ENCODE measurements around the gene MCTP1. TPM values are rescaled to one million over a fixed set of nuclear protein-coding genes. Genes with fewer than 3 reads are reported as not detected.

Gene MCTP1
- total RNA-seq, 1 donor from 2014 or later = 4.6 TPM

- no peak for ATAC-seq
Measured at GRCh38 chr5:94749042-94749441, 535.9 kb downstream of the MCTP1 start.

- ATAC-seq = no peak
Measured at GRCh38 chr5:94748212-94748611, 536.7 kb downstream of the MCTP1 start.

- ATAC-seq = no peak
Measured at GRCh38 chr5:94747371-94747770, 537.5 kb downstream of the MCTP1 start.

- ATAC-seq = no peak
Measured at GRCh38 chr5:94746731-94747124, 538.2 kb downstream of the MCTP1 start.

- peak; percentile 73 for ATAC-seq
Measured at GRCh38 chr5:94745786-94746730, 538.8 kb downstream of the MCTP1 start.

- no peak for ATAC-seq
Measured at GRCh38 chr5:94744906-94745305, 540.0 kb downstream of the MCTP1 start.

- ATAC-seq = no peak
Measured at GRCh38 chr5:94742852-94743251, 542.0 kb downstream of the MCTP1 start.

- ATAC-seq = no peak
Measured at GRCh38 chr5:94740286-94740685, 544.6 kb downstream of the MCTP1 start.

GRCh38 chr5:94736498-94736897 lies 548.4 kb downstream of the MCTP1 start:
- no peak for ATAC-seq

- ATAC-seq = no peak
Measured at GRCh38 chr5:94731471-94731870, 553.4 kb downstream of the MCTP1 start.

- ATAC-seq = no peak
Measured at GRCh38 chr5:94725142-94725541, 559.8 kb downstream of the MCTP1 start.

GRCh38 chr5:94715768-94716167 lies 569.1 kb downstream of the MCTP1 start:
- ATAC-seq = no peak

- ATAC-seq = no peak
Measured at GRCh38 chr5:94711785-94712184, 573.1 kb downstream of the MCTP1 start.

GRCh38 chr5:94709277-94709676 lies 575.6 kb downstream of the MCTP1 start:
- no peak for ATAC-seq

GRCh38 chr5:94707359-94707758 lies 577.5 kb downstream of the MCTP1 start:
- ATAC-seq = no peak

- no peak for ATAC-seq
Measured at GRCh38 chr5:94705427-94705826, 579.5 kb downstream of the MCTP1 start.

- ATAC-seq = no peak
Measured at GRCh38 chr5:94702729-94703128, 582.2 kb downstream of the MCTP1 start.

GRCh38 chr5:94700592-94700991 lies 584.3 kb downstream of the MCTP1 start:
- no peak for ATAC-seq

GRCh38 chr5:94699562-94699961 lies 585.3 kb downstream of the MCTP1 start:
- ATAC-seq = no peak

- ATAC-seq = no peak
Measured at GRCh38 chr5:94698197-94698596, 586.7 kb downstream of the MCTP1 start.

- no peak for ATAC-seq
Measured at GRCh38 chr5:94694671-94695070, 590.2 kb downstream of the MCTP1 start.

- ATAC-seq = no peak
Measured at GRCh38 chr5:94693845-94694370, 591.0 kb downstream of the MCTP1 start.

GRCh38 chr5:94693043-94693822 lies 591.7 kb downstream of the MCTP1 start:
- ATAC-seq = peak; percentile 29
